GM18907 (cell line): ENCODE measurements around the gene RARRES2.

ENCODE experiments used
- ATAC-seq: cut with Tn5 transposase; IDR thresholded peaks from one replicate; pipeline ENCODE4 v1.9.1; 2021; ENCODE audit warnings: mild to moderate bottlenecking, moderate library complexity; ENCODE audit not compliant: unreplicated experiment

Gene RARRES2

DNA sequence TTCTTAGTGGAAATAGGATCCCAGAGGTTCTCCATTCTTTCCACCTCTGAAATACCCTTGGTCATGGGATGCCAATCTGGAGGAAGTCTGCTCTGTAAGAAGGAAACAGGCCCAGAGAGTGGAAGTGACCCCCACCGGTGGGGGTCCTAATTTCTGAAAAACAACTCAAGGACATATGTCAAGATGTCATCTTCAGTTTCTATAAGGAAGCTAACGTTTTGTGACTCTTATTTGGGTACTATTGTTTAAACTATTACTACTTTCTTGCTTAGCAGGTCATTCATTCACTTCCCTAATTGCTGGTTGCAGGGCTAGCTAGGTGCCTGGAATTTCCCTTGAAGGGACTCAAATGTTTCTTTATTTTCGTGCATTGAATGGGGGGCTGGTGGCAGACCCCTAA is 35.8 kb upstream of the RARRES2 start:
- no peak for ATAC-seq

DNA sequence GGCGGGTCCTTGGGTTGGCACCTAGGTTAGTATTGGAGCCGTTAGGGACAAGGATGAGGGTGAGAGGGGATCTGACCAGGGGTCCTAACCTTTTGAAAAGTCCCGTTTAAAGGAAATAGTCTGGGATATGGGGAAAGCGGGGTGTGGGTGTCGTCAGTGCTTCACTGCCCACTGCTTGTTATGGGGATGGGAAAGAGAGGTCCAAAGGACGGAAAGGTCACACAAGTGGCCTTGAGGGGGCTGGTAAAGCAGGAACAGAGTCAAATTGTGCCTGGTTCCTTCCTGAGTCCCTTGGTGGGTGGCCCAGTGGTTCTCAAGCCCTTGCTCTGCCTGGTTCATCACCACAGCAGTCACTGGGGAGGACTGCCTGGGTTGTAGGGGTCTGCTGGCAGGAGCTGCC is 35.1 kb upstream of the RARRES2 start:
- ATAC-seq: no peak

DNA sequence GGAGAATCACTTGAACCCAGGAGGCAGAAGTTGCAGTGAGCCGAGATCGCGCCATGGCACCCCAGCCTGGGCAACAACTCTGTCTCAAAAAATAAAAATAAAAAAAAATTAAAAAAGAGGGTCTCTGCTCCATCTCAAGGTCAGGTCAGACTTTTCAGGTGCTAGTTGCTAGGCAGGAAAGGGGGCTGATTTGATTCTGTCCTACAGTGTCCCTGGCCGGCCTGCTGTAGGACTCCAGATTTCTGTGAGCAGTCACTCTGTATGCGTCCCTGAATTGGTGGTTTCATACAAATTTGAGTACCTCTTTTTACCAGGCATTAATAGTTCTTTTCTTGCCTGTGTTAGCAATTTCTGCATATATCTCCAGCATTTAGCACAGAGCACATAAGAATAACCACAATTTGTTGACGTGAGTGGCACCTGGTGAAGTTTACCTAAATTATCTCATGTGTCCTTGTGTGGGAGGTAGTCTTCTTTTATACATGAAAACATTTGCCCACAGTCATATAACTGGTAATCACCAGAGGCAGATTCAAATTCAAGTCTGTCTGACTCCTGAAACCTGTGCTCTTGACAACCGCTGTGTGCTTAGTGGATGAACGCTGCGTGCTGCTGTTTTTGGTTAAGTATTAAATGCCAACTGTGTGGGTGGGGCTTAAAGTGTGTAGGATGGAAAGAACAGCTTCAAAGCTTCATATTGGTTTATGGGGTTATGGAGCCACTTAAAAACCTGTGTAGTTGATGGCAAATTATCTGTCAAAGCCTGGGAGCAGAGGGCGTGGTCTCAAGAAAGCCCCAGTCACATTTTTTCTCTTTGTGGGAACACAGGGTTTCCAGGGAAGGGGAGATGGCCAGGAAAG is 34.5 kb upstream of the RARRES2 start:
- ATAC-seq: peak; percentile 21

DNA sequence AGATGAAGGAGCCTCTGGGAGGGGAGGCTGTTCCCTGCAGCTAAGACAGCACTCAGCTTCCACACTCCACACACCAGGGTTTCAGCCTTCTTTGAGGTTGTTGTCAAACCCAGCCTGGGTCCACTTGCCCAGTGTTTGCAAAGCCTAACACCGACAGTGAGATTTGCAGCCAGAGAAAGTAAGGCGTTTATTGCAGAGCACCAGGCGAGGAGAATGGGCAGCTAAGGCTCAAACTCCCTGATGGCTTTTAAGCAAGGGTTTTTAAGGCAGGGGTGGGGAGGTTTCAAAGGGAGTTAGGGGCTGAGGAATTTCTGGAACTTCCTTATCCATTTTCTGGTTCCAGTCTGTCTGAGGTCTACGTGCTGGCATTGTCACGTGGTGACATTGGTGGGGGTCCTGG is 33.0 kb upstream of the RARRES2 start:
- no peak for ATAC-seq

DNA sequence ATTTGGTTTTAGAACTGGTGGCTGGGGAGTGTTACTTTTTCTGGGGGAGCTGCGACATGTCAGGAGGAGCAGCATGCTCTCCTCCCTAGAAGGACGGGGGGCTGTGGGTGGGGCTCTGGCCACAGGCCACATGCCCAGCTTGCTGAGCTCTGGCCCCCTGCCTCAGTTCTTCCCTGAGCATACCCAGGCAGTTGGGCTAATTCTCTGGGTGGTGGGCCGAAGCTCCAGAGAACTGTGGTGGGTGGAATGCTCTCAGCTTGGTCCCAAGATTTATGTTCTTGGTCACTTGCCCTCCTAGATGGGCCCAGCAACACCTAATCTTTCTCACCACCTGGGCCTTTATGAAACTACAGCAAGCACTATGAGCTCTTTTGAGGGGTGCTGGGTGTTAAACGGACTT is 32.6 kb upstream of the RARRES2 start:
- no peak for ATAC-seq

DNA sequence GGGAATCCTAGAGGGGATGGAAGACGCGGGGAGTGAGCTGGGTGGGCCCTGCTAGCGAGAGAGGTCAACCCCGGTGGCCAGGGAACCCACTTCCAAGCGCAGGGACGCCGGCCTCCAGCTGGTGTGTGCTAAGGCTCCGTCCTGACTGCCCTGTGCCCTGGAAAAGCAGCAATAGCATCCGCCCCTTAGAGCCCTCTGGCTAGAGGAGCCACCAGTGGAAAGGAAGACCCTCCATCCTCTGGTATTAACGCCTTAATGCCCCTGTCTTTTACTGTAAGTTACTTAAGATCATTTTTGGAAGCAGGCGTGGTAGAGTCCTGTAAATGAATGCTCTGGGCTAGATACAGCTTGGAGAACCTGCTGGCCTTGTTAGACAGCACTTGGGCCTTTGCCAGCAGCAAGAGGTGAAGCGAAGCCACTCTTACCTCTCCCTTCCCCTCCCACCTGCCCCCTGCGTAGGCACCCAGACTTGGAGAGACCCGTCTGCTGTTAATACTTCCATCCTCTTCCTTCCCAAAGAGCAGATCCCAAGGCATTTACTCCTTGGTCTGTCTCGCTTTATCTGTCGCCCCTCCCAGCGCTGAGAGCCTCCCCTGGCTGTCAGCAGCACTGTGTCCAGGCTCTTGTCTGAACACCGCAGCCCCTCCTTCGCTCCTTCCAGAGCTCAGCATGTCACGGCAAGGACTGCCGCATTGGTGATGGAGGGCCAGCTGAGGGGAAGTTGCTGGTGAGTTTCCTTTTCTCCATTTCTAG is 31.8 kb upstream of the RARRES2 start:
- ATAC-seq: no peak

DNA sequence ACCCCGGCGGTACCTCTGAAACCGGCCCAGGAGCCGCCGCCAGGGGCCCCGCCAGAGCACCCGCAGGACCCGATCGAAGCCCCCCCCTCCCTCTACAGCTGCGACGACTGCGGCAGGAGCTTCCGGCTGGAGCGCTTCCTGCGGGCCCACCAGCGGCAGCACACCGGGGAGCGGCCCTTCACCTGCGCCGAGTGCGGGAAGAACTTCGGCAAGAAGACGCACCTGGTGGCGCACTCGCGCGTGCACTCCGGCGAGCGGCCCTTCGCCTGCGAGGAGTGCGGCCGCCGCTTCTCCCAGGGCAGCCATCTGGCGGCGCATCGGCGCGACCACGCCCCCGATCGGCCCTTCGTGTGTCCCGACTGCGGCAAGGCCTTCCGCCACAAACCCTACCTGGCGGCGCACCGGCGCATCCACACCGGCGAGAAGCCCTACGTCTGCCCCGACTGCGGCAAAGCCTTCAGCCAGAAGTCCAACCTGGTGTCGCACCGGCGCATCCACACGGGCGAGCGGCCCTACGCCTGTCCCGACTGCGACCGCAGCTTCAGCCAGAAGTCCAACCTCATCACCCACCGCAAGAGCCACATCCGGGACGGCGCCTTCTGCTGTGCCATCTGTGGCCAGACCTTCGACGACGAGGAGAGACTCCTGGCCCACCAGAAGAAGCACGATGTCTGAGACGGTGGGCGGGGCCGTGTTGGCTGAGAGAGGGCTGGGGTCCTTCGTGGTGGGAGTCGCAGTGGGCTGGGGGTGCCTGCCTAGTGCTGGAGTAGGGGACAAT is 31.0 kb upstream of the RARRES2 start:
- no peak for ATAC-seq

DNA sequence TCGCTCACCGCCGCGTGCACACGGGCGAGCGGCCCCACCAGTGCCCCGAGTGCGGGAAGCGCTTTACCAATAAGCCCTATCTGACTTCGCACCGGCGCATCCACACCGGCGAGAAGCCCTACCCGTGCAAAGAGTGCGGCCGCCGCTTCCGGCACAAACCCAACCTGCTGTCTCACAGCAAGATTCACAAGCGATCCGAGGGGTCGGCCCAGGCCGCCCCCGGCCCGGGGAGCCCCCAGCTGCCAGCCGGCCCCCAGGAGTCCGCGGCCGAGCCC is 30.5 kb upstream of the RARRES2 start:
- no peak for ATAC-seq

DNA sequence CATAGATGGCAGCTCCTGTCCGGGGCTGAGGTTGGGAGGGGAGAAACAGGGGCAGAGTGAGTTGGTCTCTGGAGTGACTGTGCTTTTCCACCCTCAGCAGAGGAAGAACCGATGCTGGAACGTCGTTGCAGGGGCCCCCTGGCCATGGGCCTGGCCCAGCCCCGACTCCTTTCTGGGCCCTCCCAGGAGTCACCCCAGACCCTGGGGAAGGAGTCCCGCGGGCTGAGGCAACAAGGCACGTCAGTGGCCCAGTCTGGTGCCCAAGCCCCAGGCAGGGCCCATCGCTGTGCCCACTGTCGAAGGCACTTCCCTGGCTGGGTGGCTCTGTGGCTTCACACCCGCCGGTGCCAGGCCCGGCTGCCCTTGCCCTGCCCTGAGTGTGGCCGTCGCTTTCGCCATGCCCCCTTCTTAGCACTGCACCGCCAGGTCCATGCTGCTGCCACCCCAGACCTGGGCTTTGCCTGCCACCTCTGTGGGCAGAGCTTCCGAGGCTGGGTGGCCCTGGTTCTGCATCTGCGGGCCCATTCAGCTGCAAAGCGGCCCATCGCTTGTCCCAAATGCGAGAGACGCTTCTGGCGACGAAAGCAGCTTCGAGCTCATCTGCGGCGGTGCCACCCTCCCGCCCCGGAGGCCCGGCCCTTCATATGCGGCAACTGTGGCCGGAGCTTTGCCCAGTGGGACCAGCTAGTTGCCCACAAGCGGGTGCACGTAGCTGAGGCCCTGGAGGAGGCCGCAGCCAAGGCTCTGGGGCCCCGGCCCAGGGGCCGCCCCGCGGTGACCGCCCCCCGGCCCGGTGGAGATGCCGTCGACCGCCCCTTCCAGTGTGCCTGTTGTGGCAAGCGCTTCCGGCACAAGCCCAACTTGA is 29.9 kb upstream of the RARRES2 start:
- ATAC-seq: no peak

DNA sequence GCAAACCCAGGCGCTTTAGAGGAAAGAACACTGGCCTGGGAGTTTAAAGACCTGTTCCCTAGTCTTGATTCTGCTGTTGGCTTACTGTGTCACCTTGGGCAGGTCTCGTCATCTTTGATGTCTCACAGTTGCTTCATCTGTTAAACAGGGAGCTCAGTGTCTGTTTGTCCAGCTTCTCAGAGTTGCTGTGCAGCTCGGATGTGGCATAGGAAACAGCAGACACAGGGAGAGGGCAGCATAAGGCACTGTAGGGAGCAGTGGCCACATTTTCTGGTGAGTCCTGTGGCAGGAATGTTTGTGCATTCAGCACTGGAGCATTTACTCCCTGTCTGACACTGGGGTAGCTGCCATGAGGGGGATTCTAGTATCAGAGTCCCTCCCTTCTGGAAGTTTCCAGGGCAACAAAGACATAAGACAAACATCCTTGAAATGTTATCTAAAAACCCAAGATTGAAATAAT is 29.2 kb upstream of the RARRES2 start:
- ATAC-seq: no peak

DNA sequence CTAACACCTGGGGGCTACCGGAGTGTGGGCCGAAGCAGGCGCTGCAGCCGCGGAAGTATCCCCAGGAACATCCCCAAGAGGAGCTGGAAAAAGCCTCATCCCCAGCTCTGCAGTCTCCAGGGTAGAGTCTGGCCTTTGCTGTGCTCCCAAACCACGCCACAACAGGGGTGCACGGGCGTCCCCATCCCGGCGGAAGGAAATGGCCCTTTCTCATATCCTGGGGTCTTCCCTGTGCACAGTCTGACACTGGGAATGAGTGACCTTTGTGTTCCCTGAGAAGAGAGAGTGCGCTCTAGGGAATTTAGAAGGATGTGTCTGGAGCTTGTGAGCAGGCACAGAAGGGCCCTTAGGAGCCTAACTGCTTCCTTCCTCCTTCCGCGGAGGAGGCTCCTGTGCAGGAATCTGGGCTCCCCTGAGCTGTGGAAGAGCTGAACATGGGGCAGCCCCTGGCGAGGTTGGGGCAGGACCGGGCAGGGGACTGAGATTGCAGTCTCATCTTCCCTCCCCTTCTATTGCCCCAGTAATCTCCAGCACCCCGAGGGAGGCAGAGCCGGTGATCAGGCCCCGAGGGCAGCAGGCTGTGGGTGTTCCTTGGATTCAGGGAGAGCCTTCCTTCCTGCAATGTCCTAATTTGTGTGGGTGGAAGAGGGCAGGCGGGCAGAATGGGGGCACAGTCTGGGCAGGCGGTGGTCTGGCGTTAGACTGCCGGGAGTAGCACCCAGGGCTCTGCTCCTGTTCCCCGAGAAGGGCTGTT is 28.5 kb upstream of the RARRES2 start:
- ATAC-seq: peak; percentile 0

DNA sequence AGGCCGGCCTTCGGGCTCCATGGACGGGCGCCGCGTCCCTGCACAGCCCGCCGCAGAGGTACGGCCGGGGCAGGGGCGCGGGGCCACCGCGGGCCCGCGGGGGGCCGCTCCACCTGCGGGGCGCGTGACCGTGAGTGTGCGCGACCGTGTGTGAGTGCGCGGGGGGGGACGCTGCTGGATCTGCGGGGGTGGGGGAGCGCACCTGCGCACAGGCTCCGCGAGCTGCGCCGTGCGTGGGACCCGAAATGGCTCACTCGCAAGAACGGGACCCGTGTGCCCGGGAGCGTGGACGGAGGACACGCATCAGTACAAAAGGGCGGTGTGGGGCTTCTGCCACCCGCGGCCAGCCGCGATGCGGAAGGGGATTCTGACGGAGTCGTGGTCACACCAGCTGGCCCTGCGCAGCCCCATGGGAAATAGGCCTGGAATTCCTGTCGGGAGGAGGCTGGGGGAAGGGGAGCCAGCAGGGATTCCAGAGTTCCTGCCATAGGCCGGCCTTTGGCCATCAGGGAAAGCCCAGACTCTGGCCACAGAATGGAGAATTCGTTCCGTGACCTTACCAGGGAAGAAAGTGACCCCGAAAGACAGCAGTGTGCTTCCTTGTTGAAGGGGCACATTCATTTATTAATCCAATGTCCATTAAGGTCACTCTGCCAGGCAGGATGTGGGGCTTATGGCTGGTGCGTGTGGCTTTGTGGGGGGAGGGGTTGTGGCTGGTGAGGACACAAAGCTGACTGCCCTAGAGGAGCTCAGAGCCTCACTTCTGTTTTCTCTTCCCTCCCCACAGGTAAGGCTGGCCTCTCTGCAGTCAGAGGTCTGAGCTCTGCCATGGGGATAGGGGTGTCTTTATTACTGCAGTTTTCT is 27.7 kb upstream of the RARRES2 start:
- peak; percentile 46 for ATAC-seq

DNA sequence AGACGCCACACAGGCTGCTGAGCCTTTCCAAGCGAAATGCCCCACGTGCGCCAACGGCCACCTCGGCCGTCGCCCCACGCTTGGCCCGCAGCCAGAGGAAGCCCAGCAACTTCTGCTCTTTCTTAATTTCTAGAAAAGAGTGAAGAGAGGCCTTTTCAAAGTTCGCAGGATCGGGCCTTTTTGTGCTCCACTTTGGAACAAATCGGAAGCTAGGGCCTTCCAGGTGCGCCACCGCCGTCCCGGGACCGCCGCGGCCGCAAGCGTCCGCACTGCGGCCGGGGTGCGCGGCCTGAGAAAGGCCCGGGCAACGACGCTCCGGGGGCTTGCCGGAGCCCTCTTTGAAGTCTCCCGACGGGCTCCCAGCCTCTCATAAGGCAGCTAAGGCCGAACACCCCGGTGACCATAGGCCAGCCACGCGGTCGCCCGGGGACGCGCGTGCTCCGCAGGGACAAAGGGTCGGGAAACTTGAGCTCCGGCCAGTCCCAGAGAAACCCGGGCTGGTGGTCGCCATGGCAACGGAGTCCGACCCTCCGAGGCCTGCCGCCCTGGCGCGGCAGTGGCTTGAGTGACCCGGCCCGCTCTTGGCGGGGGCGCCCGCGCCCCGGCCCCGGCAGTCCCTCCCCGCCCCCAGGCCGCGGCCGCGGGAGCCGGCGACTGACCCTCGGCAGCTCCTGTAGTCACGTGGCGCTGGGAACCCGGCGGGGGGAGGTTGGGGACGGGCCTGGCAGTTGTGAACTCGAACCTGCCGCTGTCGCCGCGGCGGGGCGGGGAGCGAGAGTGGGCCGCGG is 26.9 kb upstream of the RARRES2 start, which contains the start of gene REPIN1:
REPIN1 (plus strand) TSS at position 727 of the 788 bp plus-strand sequence. CDS start 890 bp downstream, outside the sequence.
- peak; percentile 47 for ATAC-seq

DNA sequence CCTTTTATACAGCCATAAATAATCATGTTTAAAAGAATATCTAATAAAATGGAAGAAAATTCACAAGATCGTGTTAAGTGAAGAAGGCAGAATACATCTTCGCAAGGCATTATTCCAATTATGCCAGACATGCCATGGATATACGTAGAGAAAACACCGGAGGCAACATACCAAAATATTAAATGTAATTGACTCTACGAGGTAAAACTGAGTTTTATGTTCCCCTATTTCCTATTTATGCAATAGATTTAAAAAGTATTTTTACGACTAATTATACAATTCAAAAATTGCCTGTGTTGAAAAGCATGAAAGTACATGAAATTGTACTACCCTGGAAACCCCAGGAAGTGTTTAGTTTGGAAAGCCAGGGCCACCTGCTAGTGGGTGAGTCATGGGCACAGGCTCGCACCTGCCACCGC is 26.3 kb upstream of the RARRES2 start:
- no peak for ATAC-seq

DNA sequence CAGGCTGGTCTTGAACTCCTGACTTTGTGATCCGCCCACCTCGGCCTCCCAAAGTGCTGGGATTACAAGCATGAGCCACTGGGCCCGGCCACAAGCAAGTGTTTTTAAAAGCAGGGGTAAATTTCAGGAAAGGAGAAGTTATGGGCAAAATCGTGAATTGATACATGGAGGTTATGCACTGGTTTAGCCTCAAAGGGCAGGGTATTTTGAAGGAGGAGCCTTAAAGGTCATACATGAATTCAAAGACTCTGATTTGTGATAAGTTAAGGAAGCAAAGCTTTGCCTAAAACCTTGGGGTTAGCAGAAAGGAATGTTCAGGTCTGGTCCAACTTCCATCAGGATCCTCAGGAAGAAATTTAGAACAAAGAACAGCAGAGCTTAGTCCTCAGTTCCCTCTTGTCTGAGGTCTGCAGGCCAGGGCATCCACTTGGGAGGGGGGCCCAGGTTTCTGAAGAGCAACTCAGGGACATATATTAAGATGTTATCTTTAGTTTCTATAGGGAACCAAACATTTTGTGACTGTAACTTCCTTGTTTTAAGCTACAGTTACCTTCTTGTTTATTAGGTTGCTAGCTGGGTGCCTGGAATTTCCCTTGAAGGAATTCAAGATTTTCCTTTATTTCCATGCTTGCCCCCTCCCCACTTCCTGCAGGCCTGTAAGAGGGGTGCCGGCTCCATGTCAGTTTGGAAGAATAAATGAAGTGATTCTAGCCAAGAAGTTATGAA is 24.4 kb upstream of the RARRES2 start:
- no peak for ATAC-seq

DNA sequence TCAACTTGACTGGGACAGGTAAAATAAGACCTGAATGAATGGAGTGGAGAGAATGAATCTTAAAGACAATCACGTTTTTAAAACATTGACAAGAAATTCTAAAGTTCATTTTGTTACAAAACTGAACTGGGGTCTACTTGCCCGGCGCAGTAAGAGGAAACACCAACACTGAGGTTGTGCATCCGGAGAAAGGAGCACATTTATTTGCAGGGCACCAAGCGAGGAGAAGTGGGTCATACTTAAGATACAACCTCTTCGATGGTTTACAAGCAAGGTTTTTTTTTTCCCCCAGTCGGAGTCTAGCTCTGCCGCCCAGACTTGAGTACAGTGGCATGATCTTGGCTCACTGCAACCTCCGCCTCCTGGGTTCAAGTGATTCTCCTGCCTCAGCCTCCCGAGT is 23.8 kb upstream of the RARRES2 start:
- no peak for ATAC-seq

DNA sequence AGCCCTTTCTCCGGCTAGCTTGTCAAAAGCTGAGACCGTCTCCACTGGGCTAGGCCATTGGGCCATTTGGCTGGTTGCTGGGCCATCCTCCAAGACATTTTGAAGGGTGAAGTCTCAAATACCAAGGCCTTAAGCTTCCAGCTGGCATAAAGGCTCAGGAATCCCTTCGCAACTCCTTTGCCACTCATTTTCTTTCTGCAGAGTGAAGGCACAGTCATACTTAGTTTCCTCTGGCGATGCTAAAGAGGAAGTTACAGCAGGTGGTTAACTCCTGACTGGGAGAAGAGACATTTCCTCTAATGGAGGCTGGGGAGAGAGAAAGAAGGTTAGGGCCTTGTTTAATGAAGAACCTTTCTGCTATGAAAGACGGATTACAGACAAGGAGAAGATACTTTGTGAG is 22.4 kb upstream of the RARRES2 start:
- ATAC-seq: no peak
